Liver (tissue), 9 donors: ENCODE results near the gene USP6NL. TPM values are rescaled to one million over a fixed set of nuclear protein-coding genes. Genes with fewer than 3 reads are reported as not detected.

Source experiments
- DNase-seq: peaks from one replicate; pipeline ENCODE4 v3.0.0-alpha.2; 2017; ENCODE audit warnings: low spot score
- H3K27ac ChIP-seq, 2 donors: one replicate each; pipeline ENCODE4 v1.7.0; 2013; ENCODE audit warnings: inconsistent platforms in 2 of 2, low read length in 2 of 2, control low read depth in 1 of 2, low read depth in 1 of 2, mild to moderate bottlenecking in 1 of 2
- H3K27me3 ChIP-seq, 4 donors: one replicate each; pipeline versions ENCODE4 v1.6.1 to v1.7.0; 2013; ENCODE audit warnings: low read length in 3 of 4, inconsistent platforms in 1 of 4, mild to moderate bottlenecking in 1 of 4, moderate library complexity in 1 of 4; ENCODE audit not compliant: control insufficient read depth in 4 of 4, insufficient read depth in 4 of 4
- H3K36me3 ChIP-seq, 4 donors: one replicate each; pipeline versions ENCODE4 v1.6.1 to v1.7.0; 2013; ENCODE audit warnings: low read length in 3 of 4, mild to moderate bottlenecking in 3 of 4, low read depth in 1 of 4, moderate library complexity in 1 of 4; ENCODE audit not compliant: control insufficient read depth in 4 of 4, insufficient read depth in 3 of 4
- H3K4me1 ChIP-seq, 4 donors: one replicate each; pipeline versions ENCODE4 v1.6.1 to v1.7.0; 2013; ENCODE audit warnings: low read length in 3 of 4, mild to moderate bottlenecking in 3 of 4, moderate library complexity in 1 of 4; ENCODE audit not compliant: control insufficient read depth in 4 of 4, insufficient read depth in 4 of 4
- H3K4me3 ChIP-seq, 3 donors: one replicate each; pipeline versions ENCODE4 v1.6.1 to v1.7.0; 2013; ENCODE audit warnings: low read length in 3 of 3, control low read depth in 1 of 3, low read depth in 1 of 3, mild to moderate bottlenecking in 1 of 3
- H3K9ac ChIP-seq, 2 donors: one replicate each; pipeline ENCODE4 v1.7.0; 2013; ENCODE audit warnings: low read length in 2 of 2, mild to moderate bottlenecking in 2 of 2, moderate library complexity in 2 of 2, control low read depth in 1 of 2, low read depth in 1 of 2
- H3K9me3 ChIP-seq, 4 donors: one replicate each; pipeline versions ENCODE4 v1.6.1 to v1.7.0; 2013; ENCODE audit warnings: low read length in 3 of 4; ENCODE audit not compliant: control insufficient read depth in 4 of 4
- EGR1 ChIP-seq, 2 donors: IDR thresholded peaks; 2 replicates each; pipeline ENCODE4 v1.6.1; 2016 to 2018; ENCODE audit warnings: antibody characterized with exemption in 2 of 2, low read depth in 2 of 2
- FOXA1 ChIP-seq: IDR thresholded peaks from 2 replicates; pipeline ENCODE4 v1.6.1; 2016; ENCODE audit warnings: antibody characterized with exemption
- FOXA2 ChIP-seq: IDR thresholded peaks from 2 replicates; pipeline ENCODE4 v1.6.1; 2016; ENCODE audit warnings: antibody characterized with exemption
- GABPA ChIP-seq, 2 donors: IDR thresholded peaks in 1 of 2; conservative IDR thresholded peaks in 1 of 2; 2 replicates each; pipeline ENCODE4 v1.6.1; 2016; ENCODE audit warnings: antibody characterized with exemption in 2 of 2, mild to moderate bottlenecking in 1 of 2, moderate library complexity in 1 of 2
- HNF4A ChIP-seq, 2 donors: conservative IDR thresholded peaks; 2 replicates each; pipeline ENCODE4 v1.6.1; 2016; ENCODE audit warnings: antibody characterized with exemption in 2 of 2, mild to moderate bottlenecking in 2 of 2
- HNF4G ChIP-seq: IDR thresholded peaks from 2 replicates; pipeline ENCODE4 v1.6.1; 2016; ENCODE audit warnings: antibody characterized with exemption
- JUND ChIP-seq, 2 donors: IDR thresholded peaks; 2 replicates each; pipeline ENCODE4 v1.6.1; 2016; ENCODE audit warnings: antibody characterized with exemption in 2 of 2
- NR2F2 ChIP-seq: IDR thresholded peaks from 2 replicates; pipeline ENCODE4 v1.6.1; 2016; ENCODE audit warnings: antibody characterized with exemption
- RAD21 ChIP-seq, 2 donors: IDR thresholded peaks; 2 replicates each; pipeline ENCODE4 v1.6.1; 2016; ENCODE audit warnings: antibody characterized with exemption in 2 of 2, mild to moderate bottlenecking in 2 of 2
- RXRA ChIP-seq, 2 donors: IDR thresholded peaks; 2 replicates each; pipeline ENCODE4 v1.6.1; 2017 to 2018; ENCODE audit warnings: antibody characterized with exemption in 2 of 2, mild to moderate bottlenecking in 1 of 2
- SP1 ChIP-seq: IDR thresholded peaks from 2 replicates; pipeline ENCODE4 v1.6.1; 2018; ENCODE audit warnings: antibody characterized with exemption, mild to moderate bottlenecking
- TAF1 ChIP-seq: conservative IDR thresholded peaks from 2 replicates; pipeline ENCODE4 v1.6.1; 2016; ENCODE audit warnings: antibody characterized with exemption, mild to moderate bottlenecking
- YY1 ChIP-seq: IDR thresholded peaks from 2 replicates; pipeline ENCODE4 v1.6.1; 2016; ENCODE audit warnings: antibody characterized with exemption, mild to moderate bottlenecking
- WGBS: extraction: QIAGEN DNeasy Blood & Tissue Kit; methylation state at CpG from one replicate; pipeline ENCODE4 v1.1.7; 2013; 5-methylcytosine and 5-hydroxymethylcytosine counted together
- polyA plus RNA-seq, 2 donors: library from polyadenylated mRNA; stranded (reverse) in 1 of 2; unstranded in 1 of 2; fragments of 200-250 nt in 1 of 2; fragments of >200 nt in 1 of 2; fragmentation: Nextera tagmentation in 1 of 2; extraction: Ambion mirVana in 1 of 2; gene quantifications; one replicate each; pipeline versions ENCODE4 v1.2.1 to v1.2.3, GENCODE V29; 2013 to 2015
- total RNA-seq, 2 donors: library from RNA; depleted of rRNA; stranded (reverse); fragments of >200 nt; gene quantifications; one replicate each; pipeline ENCODE4 v1.2.3, GENCODE V29; 2014
- TF ChIP-seq, protein P1 (sequence below): IDR thresholded peaks from 2 replicates; pipeline ENCODE4 v1.6.1; 2016; ENCODE audit warnings: antibody characterized with exemption
- TF ChIP-seq, protein P2 (sequence below): IDR thresholded peaks from 2 replicates; pipeline ENCODE4 v1.6.1; 2016; ENCODE audit warnings: antibody characterized with exemption
- TF ChIP-seq, protein P3 (sequence below): IDR thresholded peaks from 2 replicates; pipeline ENCODE4 v1.6.1; 2016; ENCODE audit warnings: antibody characterized with exemption
- TF ChIP-seq, protein P4 (sequence below): IDR thresholded peaks from 2 replicates; pipeline ENCODE4 v1.6.1; 2016; ENCODE audit warnings: antibody characterized with exemption, mild to moderate bottlenecking
- TF ChIP-seq, protein P5 (sequence below): fragments of 150-350 bp; IDR thresholded peaks from 2 replicates; pipeline ENCODE4 v1.5.1; 2017; ENCODE audit warnings: improper control_type of control experiment, low read depth, low read length; ENCODE audit not compliant: missing input control
- donor health status: healthy.
- donor health status: healthy.
- donor health status: healthy.
- donor health status: healthy.
- donor health status: healthy.

The USP6NL gene
- total and polyA plus RNA-seq, 4 donors: 3.8 to 15.0 (median 10.2) TPM

DNA sequence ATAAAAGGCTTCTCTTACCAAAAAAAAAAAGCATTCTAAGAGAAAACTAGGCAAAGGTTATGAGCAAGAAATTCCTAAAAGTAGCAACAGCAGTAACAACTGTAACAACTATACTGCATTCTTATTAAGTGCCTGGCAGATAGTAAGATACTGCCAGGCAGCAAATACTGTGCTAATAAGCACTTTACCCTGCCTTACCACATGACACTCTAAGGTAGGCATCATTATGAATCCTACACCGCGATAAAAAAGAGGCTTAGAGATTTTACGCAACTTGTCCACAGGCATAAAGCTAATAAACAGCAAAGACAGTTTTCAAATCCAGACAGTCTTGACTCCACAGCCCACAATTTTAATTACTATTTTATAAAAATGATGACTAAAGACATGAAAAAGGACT, 83.2 kb downstream of the USP6NL start:
- peak overlapping the region; percentile 32 to 59 for H3K27ac ChIP-seq
- H3K27me3 ChIP-seq: no peaks in the 10 kb centered on the region
- no peak for DNase-seq
- peak overlapping the region in 1 of 3 donors; percentile 12 for H3K4me3 ChIP-seq
- peak overlapping the region in 1 of 2 donors; percentile 70 for H3K9ac ChIP-seq
- no peaks in the 10 kb centered on the region for H3K36me3 ChIP-seq
- no peak for TF ChIP-seq HNF4G
- peak in 1 of 2 donors; percentile 36 for TF ChIP-seq RAD21 (IDR thresholded peaks at IDR 0.05)
- TF ChIP-seq SP1: peak; percentile 26
- TF ChIP-seq, protein P1, sequence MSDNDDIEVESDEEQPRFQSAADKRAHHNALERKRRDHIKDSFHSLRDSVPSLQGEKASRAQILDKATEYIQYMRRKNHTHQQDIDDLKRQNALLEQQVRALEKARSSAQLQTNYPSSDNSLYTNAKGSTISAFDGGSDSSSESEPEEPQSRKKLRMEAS: no peak
- TF ChIP-seq, protein P2, sequence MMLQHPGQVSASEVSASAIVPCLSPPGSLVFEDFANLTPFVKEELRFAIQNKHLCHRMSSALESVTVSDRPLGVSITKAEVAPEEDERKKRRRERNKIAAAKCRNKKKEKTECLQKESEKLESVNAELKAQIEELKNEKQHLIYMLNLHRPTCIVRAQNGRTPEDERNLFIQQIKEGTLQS: no peak
- TF ChIP-seq, protein P3, sequence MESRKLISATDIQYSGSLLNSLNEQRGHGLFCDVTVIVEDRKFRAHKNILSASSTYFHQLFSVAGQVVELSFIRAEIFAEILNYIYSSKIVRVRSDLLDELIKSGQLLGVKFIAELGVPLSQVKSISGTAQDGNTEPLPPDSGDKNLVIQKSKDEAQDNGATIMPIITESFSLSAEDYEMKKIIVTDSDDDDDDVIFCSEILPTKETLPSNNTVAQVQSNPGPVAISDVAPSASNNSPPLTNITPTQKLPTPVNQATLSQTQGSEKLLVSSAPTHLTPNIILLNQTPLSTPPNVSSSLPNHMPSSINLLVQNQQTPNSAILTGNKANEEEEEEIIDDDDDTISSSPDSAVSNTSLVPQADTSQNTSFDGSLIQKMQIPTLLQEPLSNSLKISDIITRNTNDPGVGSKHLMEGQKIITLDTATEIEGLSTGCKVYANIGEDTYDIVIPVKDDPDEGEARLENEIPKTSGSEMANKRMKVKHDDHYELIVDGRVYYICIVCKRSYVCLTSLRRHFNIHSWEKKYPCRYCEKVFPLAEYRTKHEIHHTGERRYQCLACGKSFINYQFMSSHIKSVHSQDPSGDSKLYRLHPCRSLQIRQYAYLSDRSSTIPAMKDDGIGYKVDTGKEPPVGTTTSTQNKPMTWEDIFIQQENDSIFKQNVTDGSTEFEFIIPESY: peak; percentile 35
- TF ChIP-seq TAF1: no peak
- TF ChIP-seq, protein P4, sequence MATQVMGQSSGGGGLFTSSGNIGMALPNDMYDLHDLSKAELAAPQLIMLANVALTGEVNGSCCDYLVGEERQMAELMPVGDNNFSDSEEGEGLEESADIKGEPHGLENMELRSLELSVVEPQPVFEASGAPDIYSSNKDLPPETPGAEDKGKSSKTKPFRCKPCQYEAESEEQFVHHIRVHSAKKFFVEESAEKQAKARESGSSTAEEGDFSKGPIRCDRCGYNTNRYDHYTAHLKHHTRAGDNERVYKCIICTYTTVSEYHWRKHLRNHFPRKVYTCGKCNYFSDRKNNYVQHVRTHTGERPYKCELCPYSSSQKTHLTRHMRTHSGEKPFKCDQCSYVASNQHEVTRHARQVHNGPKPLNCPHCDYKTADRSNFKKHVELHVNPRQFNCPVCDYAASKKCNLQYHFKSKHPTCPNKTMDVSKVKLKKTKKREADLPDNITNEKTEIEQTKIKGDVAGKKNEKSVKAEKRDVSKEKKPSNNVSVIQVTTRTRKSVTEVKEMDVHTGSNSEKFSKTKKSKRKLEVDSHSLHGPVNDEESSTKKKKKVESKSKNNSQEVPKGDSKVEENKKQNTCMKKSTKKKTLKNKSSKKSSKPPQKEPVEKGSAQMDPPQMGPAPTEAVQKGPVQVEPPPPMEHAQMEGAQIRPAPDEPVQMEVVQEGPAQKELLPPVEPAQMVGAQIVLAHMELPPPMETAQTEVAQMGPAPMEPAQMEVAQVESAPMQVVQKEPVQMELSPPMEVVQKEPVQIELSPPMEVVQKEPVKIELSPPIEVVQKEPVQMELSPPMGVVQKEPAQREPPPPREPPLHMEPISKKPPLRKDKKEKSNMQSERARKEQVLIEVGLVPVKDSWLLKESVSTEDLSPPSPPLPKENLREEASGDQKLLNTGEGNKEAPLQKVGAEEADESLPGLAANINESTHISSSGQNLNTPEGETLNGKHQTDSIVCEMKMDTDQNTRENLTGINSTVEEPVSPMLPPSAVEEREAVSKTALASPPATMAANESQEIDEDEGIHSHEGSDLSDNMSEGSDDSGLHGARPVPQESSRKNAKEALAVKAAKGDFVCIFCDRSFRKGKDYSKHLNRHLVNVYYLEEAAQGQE: no peak
- TF ChIP-seq NR2F2: no peak
- TF ChIP-seq HNF4A (conservative IDR thresholded peaks at IDR 0.05): peak; percentile 64 to 75
- no peak for TF ChIP-seq EGR1 (IDR thresholded peaks at IDR 0.05; ENCODE audit: low read depth in 2 of 2)
- TF ChIP-seq GABPA (IDR thresholded peaks at IDR 0.05 in 1 of 2, conservative IDR thresholded peaks at IDR 0.05 in 1 of 2): no peak
- TF ChIP-seq FOXA2: peak; percentile 22
- peak in 1 of 2 donors; percentile 56 for TF ChIP-seq RXRA (IDR thresholded peaks at IDR 0.05)
- TF ChIP-seq YY1: no peak
- TF ChIP-seq, protein P5, sequence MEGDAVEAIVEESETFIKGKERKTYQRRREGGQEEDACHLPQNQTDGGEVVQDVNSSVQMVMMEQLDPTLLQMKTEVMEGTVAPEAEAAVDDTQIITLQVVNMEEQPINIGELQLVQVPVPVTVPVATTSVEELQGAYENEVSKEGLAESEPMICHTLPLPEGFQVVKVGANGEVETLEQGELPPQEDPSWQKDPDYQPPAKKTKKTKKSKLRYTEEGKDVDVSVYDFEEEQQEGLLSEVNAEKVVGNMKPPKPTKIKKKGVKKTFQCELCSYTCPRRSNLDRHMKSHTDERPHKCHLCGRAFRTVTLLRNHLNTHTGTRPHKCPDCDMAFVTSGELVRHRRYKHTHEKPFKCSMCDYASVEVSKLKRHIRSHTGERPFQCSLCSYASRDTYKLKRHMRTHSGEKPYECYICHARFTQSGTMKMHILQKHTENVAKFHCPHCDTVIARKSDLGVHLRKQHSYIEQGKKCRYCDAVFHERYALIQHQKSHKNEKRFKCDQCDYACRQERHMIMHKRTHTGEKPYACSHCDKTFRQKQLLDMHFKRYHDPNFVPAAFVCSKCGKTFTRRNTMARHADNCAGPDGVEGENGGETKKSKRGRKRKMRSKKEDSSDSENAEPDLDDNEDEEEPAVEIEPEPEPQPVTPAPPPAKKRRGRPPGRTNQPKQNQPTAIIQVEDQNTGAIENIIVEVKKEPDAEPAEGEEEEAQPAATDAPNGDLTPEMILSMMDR: no peak
- no peak for TF ChIP-seq FOXA1
- no peak for TF ChIP-seq JUND (IDR thresholded peaks at IDR 0.05)
- no peaks in the 10 kb centered on the region for H3K9me3 ChIP-seq
- 40% methylated on average over 3 of the region's 3 CpGs for WGBS
- peaks cover 3 to 42% (median 34%) of the 10 kb centered on the region in 4 donors for H3K4me1 ChIP-seq
